ENCODE measurements around the gene PPM1N. TPM values are rescaled to one million over a fixed set of nuclear protein-coding genes. Genes with fewer than 3 reads are reported as not detected.

Gene PPM1N
- total and polyA plus RNA-seq, 2 experiments from 2014 or later = 0.32 to 0.63 TPM

- H3K79me2 ChIP-seq (ENCODE audit: insufficient read depth) = peaks cover 12% of the 10 kb centered on the region
- no peak overlapping the region for H3K27ac ChIP-seq
- WGBS, 2 experiments (ENCODE audit: low coverage in 1 of 2, low lambda C conversion rate in 2 of 2, missing lambda C conversion rate in 2 of 2) = 86 to 99% methylated on average over 1 to 4 of the region's 4 CpGs
- DNase-seq = no peak
- H3K4me2 ChIP-seq (ENCODE audit: unreplicated experiment) = no peak overlapping the region
- no peaks in the 10 kb centered on the region for H3K9me3 ChIP-seq (ENCODE audit: low read depth)
- in situ Hi-C loops (cut with MboI) = no loop called here
- no peaks in the 10 kb centered on the region; the same call in 1 of the 2 replicates for H4K20me1 ChIP-seq (ENCODE audit: insufficient read depth)
- peaks cover 43% of the 10 kb centered on the region for H3K36me3 ChIP-seq (ENCODE audit: low read depth)
- no peaks in the 10 kb centered on the region for H3K27me3 ChIP-seq (replicated peaks; ENCODE audit: insufficient read depth)
- peaks cover 22% of the 10 kb centered on the region for H3F3A ChIP-seq (ENCODE audit: insufficient read depth)
- no peak overlapping the region for H2AFZ ChIP-seq
- H3K4me3 ChIP-seq = no peak overlapping the region
- no peak for TF ChIP-seq EZH2 (IDR thresholded peaks at IDR 0.05; ENCODE audit: insufficient read depth, poor library complexity, severe bottlenecking)
- TF ChIP-seq EZH2phosphoT487 (IDR thresholded peaks at IDR 0.05; ENCODE audit: insufficient read depth, low read depth) = no peak
- H3K9ac ChIP-seq = no peak overlapping the region
- peaks cover 14% of the 10 kb centered on the region; the same call in 1 of the 2 replicates for H3K4me1 ChIP-seq (ENCODE audit: insufficient read depth)
- H3K9me2 ChIP-seq (ENCODE audit: insufficient read depth) = no peaks in the 10 kb centered on the region
These were observed 28.7 kb downstream of the PPM1N start for GRCh38 chr19:45526971-45527370.

GRCh38 chr19:45527731-45528130 lies 29.5 kb downstream of the PPM1N start:
- Histone ChIP-seq H3K9ac (no peak overlapping the region), H4K20me1 (ENCODE audit: insufficient read depth) (no peaks in the 10 kb centered on the region; the same call in 1 of the 2 replicates), H3K27me3 (replicated peaks; ENCODE audit: insufficient read depth) (no peaks in the 10 kb centered on the region), H3K79me2 (ENCODE audit: insufficient read depth) (peaks cover 11% of the 10 kb centered on the region; the same call in 1 of the 2 replicates), H3K9me2 (ENCODE audit: insufficient read depth) (no peaks in the 10 kb centered on the region), H3K4me1 (ENCODE audit: insufficient read depth) (peaks cover 13% of the 10 kb centered on the region; the same call in 1 of the 2 replicates), H3K36me3 (ENCODE audit: low read depth) (peaks cover 43% of the 10 kb centered on the region), H3K4me2 (ENCODE audit: unreplicated experiment) (no peak overlapping the region), H3F3A (ENCODE audit: insufficient read depth) (peaks cover 23% of the 10 kb centered on the region), H3K4me3 (no peak overlapping the region), H3K27ac (no peak overlapping the region), H2AFZ (no peak overlapping the region), H3K9me3 (ENCODE audit: low read depth) (no peaks in the 10 kb centered on the region)
- 82 to 85% methylated on average over 15 of the region's 15 CpGs for WGBS, 2 experiments (ENCODE audit: low coverage in 1 of 2, low lambda C conversion rate in 2 of 2, missing lambda C conversion rate in 2 of 2)
- TF ChIP-seq EZH2phosphoT487 (IDR thresholded peaks at IDR 0.05; ENCODE audit: insufficient read depth, low read depth) (no peak), EZH2 (IDR thresholded peaks at IDR 0.05; ENCODE audit: insufficient read depth, poor library complexity, severe bottlenecking) (no peak)
- no peak for DNase-seq
- in situ Hi-C loops (cut with MboI) = no loop called here

GRCh38 chr19:45528149-45528743 lies 30.0 kb downstream of the PPM1N start:
- no peaks in the 10 kb centered on the region for H3K9me2 ChIP-seq (ENCODE audit: insufficient read depth)
- no peaks in the 10 kb centered on the region for H3K27me3 ChIP-seq (replicated peaks; ENCODE audit: insufficient read depth)
- no peak overlapping the region for H3K4me2 ChIP-seq (ENCODE audit: unreplicated experiment)
- no peak overlapping the region for H3K27ac ChIP-seq
- TF ChIP-seq EZH2phosphoT487 (IDR thresholded peaks at IDR 0.05; ENCODE audit: insufficient read depth, low read depth) (no peak), EZH2 (IDR thresholded peaks at IDR 0.05; ENCODE audit: insufficient read depth, poor library complexity, severe bottlenecking) (no peak)
- peaks cover 11% of the 10 kb centered on the region; the same call in 1 of the 2 replicates for H3K79me2 ChIP-seq (ENCODE audit: insufficient read depth)
- H4K20me1 ChIP-seq (ENCODE audit: insufficient read depth) = no peaks in the 10 kb centered on the region; the same call in 1 of the 2 replicates
- H3K36me3 ChIP-seq (ENCODE audit: low read depth) = peaks cover 43% of the 10 kb centered on the region
- no peaks in the 10 kb centered on the region for H3K9me3 ChIP-seq (ENCODE audit: low read depth)
- peak; percentile 42 for DNase-seq
- peaks cover 21% of the 10 kb centered on the region for H3F3A ChIP-seq (ENCODE audit: insufficient read depth)
- no peak overlapping the region for H3K9ac ChIP-seq
- WGBS, 2 experiments (ENCODE audit: low coverage in 1 of 2, low lambda C conversion rate in 2 of 2, missing lambda C conversion rate in 2 of 2) = 29 to 30% methylated on average over 17 of the region's 17 CpGs
- no peak overlapping the region for H3K4me3 ChIP-seq
- H3K4me1 ChIP-seq (ENCODE audit: insufficient read depth) = peaks cover 8% of the 10 kb centered on the region; the same call in 1 of the 2 replicates
- H2AFZ ChIP-seq = no peak overlapping the region
- in situ Hi-C loops (cut with MboI) = no loop called here

- Histone ChIP-seq H3K79me2 (ENCODE audit: insufficient read depth) (peaks cover 6% of the 10 kb centered on the region; the same call in 1 of the 2 replicates), H3K4me2 (ENCODE audit: unreplicated experiment) (no peak overlapping the region), H3K9me3 (ENCODE audit: low read depth) (no peaks in the 10 kb centered on the region), H2AFZ (no peak overlapping the region), H3K4me1 (ENCODE audit: insufficient read depth) (peaks cover 5% of the 10 kb centered on the region; the same call in 1 of the 2 replicates), H3F3A (ENCODE audit: insufficient read depth) (peaks cover 17% of the 10 kb centered on the region), H3K4me3 (no peak overlapping the region), H3K36me3 (ENCODE audit: low read depth) (peaks cover 38% of the 10 kb centered on the region), H3K9me2 (ENCODE audit: insufficient read depth) (no peaks in the 10 kb centered on the region), H4K20me1 (ENCODE audit: insufficient read depth) (no peaks in the 10 kb centered on the region), H3K9ac (no peak overlapping the region), H3K27ac (no peak overlapping the region), H3K27me3 (replicated peaks; ENCODE audit: insufficient read depth) (no peaks in the 10 kb centered on the region)
- no peak for DNase-seq
- in situ Hi-C loops (cut with MboI) = no loop called here
- WGBS, 2 experiments (ENCODE audit: low coverage in 1 of 2, low lambda C conversion rate in 2 of 2, missing lambda C conversion rate in 2 of 2) = 26 to 30% methylated on average over 36 to 48 of the region's 49 CpGs
- TF ChIP-seq EZH2phosphoT487 (IDR thresholded peaks at IDR 0.05; ENCODE audit: insufficient read depth, low read depth) (no peak), EZH2 (IDR thresholded peaks at IDR 0.05; ENCODE audit: insufficient read depth, poor library complexity, severe bottlenecking) (no peak)
These were observed 30.6 kb downstream of the PPM1N start for GRCh38 chr19:45528744-45529419.
